ENCODE results near the gene PPM1L.

DNA sequence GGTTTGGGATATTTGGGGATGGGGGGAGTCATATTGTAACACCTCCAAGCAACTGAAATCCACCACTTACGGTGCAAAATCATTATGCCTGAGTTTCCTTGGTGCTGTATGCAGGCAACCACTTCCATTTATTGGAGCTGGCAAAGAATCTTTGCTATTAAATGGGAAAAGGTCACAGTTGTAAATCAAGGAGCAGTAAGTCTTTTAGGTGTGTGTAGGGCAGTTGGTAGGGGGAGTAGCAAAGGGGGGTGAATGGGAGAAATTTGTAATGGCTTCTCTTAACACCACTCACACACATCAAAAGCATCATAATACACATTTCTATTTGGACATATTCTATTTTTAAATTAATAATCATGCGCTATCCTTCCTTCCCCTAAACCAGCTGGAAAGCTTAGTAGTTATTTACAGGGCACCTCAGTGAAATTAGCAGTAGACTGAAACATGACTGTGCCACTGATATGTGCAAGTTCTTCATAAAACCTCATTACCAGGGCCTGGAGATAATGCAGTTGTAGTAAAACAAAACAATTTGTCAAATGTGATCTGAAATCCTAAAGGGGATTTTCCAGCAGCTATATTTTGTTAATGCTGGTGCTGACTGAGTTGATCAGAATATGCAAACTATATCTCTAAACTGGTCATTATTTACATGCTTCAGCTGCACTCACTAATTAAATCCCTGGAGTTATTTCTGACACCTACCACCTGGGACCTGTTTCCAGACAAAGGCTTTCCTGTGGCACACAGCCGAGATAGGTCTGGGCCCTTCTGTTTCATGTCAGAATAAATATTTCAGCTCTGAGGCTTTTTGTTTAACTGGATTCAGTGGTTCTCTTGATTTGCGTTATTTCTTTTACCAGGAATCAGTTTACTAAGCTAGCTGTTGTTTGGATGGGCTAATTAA is 259.1 kb downstream of the PPM1L start:
- TF ChIP-seq POLR2A (IDR thresholded peaks at IDR 0.05; ENCODE audit: low read depth, low read length) (no peak), SPI1 (IDR thresholded peaks at IDR 0.05; ENCODE audit: low read depth, low read length) (no peak), TAF1 (IDR thresholded peaks at IDR 0.05; ENCODE audit: low read depth, low read length) (no peak)

Data from GM12891 (cell line).